GM18499 (cell line): ENCODE measurements around the gene DCDC2C.

Source experiments
- ATAC-seq: cut with Tn5 transposase; IDR thresholded peaks from one replicate; pipeline ENCODE4 v1.9.1; 2021; ENCODE audit warnings: moderate number of reproducible peaks; ENCODE audit not compliant: insufficient read depth, unreplicated experiment

Gene DCDC2C

GRCh38 chr2:3768960-3769765 is 65.8 kb downstream of the DCDC2C start:
- no peak for ATAC-seq

DNA sequence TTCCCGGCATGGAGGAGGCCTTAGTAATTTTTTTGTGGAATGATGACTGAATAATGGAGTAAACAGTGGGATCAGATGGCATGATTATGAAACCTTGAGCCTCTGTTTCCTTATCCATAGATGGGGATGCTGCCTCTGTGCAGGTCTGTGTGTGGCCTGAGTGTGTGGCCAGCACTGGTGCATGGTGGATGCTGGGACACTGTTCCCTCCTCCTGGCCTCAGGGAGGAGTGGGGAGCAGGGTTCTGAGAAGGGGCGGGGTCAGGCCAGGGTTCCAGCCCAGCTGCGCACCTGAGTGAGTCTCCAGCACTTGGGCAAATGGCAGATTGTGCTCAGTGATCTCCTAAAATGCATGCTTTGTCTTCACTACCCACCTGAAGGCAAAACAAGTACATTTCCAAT is 66.4 kb downstream of the DCDC2C start:
- ATAC-seq: no peak

GRCh38 chr2:3770724-3771415 is 67.5 kb downstream of the DCDC2C start:
- no peak for ATAC-seq

DNA sequence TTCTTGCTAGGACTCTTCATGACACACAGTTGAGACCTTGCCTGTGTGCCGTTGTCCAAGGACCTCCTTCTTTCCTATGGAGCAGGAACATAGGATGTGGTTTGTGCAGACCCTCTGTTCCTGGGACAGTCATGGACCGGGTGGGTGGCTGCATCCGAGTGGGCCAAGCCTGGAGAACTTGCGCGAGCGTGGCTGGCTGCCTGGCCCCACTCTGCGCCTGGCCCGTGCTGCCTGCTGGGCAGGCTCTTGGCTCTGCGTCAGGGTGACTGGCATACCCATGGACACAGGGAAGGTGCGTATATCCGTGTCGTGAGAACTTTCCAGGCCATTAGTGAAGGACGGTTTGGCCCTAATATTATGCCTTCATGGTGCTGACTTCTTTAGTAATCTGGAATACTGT is 68.2 kb downstream of the DCDC2C start:
- ATAC-seq: no peak

- no peak for ATAC-seq
These were observed 71.0 kb downstream of the DCDC2C start for GRCh38 chr2:3774336-3774735.

- no peak for ATAC-seq
These were observed 72.9 kb downstream of the DCDC2C start for GRCh38 chr2:3776311-3776710.

DNA sequence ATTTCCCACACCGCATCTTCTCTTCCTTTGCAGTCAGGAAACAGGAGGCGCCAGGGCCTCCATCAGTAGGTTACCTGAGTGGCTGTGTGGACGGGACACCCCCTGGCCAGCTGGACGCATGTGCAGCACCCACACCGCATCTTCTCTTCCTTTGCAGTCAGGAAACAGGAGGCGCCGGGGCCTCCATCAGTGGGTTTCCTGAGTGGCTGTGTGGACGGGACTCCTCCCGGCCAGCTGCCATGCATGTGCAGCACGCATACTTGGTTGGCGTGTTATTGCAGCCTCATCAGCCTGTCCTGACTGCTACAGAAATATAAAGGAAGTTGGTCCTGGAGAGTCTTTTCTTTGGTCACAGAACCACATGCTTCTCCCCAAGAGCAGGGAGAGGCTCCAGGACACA is 74.6 kb downstream of the DCDC2C start:
- ATAC-seq: no peak

GRCh38 chr2:3778851-3779495 is 75.6 kb downstream of the DCDC2C start:
- ATAC-seq: no peak

DNA sequence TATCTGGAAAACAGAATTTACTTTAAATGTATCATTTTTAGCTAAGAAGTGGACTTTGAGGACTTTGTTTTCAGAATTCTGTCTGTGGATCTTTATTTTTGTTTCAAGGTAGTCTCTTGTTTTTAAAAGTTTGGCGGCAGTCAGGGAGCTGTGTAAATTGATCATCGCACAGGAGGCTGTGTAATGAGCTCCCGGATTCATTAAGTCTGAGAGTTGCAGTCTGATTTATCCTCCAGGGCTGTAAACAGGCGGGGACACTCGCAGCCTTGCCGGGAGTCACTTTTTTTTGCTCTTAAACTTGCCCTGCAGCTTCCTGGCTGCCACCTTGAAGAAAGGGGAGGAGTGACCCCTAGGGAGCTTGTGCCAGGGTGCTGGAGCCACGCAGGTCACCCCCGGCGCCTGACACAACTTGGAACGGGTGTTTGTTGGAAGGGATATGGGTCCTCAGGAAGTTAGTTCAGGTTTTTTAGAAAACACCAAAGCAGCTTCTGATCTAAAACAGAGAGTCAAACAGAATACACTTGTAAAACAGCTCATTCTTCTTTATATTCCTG is 76.2 kb downstream of the DCDC2C start:
- no peak for ATAC-seq

GRCh38 chr2:3780477-3781402 is 77.4 kb downstream of the DCDC2C start:
- ATAC-seq: peak; percentile 99

DNA sequence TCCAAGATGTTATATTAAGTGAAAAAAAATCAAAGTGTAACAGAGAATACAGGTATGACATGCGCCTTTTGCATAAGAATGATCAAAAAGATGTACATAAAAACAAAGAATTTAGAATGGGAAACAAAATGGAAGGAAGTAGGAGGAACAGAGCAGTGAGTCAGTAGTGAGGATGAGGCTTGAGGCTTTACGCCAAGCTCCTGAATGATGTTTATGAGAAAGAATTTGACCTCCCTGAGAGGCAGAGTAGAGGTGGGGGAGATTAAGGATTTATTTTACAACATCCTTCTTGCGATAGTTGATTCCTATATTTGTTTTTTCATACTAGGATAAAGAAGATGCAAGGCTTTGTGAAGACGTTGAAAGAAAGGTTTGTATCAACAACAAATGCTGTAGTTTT is 81.4 kb downstream of the DCDC2C start:
- ATAC-seq: no peak

GRCh38 chr2:3785220-3785889 is 82.0 kb downstream of the DCDC2C start:
- ATAC-seq: no peak

GRCh38 chr2:3785890-3786273 is 82.5 kb downstream of the DCDC2C start:
- ATAC-seq: no peak

DNA sequence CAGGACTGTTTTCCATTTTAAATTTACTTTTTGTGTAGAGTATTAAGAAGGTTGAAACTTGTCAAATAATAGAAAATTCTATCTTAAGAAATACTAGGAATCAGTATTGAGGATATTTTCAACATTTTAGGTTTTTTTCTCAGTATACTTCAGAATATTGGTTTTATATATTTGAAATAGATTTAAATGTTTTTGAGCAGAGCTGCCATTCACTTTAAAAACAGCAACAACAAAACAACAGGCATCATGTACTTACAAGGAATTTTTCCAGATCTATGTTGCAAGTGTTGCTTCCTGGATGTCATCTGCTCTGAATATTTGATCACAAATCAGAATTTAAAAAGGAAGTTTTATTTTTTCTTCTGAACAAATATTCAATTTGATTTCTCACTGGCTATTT is 84.4 kb downstream of the DCDC2C start:
- ATAC-seq: no peak

DNA sequence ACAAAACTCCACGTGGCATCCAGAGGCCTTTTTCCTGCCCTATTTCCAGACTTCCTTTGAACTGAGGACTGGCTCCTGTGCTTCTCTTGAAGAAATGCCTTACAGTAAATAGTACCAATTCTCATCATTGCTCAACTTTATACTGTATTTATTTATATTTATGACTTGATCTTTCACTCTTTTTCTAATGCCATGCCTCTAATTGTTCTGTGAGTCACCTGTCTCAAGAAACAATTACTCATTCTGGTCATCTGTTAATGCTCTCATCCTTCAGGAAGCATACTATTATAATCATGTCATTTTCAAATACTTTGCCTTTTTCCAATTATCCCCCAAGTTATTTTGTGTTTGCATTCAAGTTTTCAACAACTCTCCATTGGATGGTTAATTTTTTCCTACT is 85.9 kb downstream of the DCDC2C start:
- no peak for ATAC-seq

DNA sequence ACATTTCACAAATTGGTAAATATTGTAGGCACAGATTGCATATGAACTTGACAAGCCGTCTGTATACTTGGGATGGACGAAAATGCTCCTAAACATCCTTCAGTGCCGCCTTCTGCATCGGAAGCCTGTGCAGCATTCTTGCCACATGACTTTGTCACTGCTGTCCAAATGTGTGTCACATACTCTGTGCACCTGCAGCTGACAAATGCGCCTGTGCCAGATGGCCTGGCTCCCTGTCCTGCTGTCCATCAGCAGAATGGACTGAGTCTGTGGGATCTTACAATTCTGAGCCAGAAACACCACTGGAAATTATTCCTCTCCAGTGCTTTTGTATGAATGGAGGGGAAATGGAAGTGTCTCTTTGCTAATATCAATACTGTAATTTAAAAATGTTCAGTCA is 89.9 kb downstream of the DCDC2C start:
- ATAC-seq: no peak

DNA sequence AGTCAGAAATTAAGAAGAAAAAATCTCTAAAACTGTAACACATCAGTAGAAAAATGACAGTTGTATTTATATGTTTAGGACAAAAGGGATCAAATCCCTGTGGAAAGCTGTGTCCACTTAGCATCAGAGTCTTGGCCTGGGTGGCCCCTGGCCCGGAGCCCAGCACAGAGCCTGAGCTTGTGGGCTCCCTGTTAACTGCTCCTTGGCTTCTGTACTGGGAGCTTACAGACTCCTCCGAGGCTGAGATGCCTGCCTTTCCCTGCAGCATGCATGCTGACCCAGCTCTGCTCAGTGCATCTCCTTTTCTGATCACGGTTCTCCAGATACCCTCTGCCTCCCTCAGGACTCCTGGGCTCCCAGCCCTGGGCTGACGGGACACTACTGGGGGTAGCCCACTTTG is 98.1 kb downstream of the DCDC2C start:
- no peak for ATAC-seq

DNA sequence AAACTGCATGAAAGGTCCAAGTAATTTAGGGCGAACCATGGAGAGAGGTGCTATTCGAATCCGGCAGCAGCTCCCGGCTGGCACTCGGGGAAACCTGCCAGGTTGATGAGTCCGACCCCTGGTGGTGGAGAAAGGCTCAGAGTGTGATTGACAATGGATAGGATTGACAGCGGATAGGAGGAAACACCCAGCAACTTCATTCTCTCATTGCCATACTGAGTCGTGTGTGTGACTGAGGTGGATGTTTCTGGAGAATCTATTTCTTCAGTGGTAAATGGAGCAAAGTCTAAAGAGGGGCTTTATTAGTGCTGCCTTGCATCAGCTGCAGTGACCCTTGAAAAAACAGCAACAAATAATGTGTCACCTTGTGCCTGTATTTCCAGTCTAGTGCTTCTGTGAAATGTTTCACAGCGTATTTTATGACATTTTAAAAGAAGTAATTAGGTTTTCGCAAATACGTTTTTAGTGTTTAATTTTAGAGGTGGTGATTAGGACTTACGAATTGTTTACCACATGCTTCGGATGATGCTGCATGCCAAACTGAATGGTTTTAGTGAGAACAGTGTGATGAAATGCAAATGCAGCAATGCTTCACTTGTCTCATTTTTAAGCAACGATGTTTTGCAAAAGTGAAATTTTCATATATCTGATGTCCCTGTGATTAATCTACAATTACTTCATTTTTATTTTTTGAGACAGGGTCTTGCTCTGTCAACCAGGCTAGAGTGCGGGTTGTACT is 102.0 kb downstream of the DCDC2C start:
- no peak for ATAC-seq

- ATAC-seq: no peak
These were observed 102.8 kb downstream of the DCDC2C start for GRCh38 chr2:3806168-3806567.
